Iris pigment epithelial cell (primary cell): Measurements from ENCODE around the gene SNRPD2.
"Not testable (repeated sequence)": the region's sequence is repeated elsewhere in the genome, so short reads cannot be mapped to it uniquely, and the experiment has no call there.

Source experiments
- DNase-seq: peaks from one replicate; pipeline ENCODE4 v3.0.0-alpha.2; 2011; ENCODE audit warnings: low read depth

The SNRPD2 gene

DNA sequence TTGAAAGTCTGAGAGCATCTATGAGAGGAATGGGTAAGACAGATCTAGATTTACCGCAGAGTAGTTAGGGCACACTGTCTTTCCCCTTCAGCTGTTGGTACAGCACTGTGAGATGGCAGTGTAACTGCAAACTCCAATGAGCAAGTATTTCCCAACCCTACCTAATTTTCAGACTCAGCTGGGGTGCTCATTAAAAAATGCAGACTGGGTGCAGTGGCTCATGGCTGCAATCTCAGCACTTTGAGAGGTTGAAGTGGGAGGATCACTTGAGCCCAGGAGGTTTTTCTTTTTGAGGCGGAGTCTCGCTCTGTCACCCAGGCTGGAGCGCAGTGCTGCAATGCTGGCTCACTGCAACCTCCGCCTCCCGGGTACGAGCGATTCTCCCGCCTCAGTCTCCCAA lies 13.4 kb upstream of the SNRPD2 start:
- DNase-seq, result no peak

- DNase-seq, result no peak
Observed at GRCh38 chr19:45701676-45702075, 9.9 kb upstream of the SNRPD2 start.

DNA sequence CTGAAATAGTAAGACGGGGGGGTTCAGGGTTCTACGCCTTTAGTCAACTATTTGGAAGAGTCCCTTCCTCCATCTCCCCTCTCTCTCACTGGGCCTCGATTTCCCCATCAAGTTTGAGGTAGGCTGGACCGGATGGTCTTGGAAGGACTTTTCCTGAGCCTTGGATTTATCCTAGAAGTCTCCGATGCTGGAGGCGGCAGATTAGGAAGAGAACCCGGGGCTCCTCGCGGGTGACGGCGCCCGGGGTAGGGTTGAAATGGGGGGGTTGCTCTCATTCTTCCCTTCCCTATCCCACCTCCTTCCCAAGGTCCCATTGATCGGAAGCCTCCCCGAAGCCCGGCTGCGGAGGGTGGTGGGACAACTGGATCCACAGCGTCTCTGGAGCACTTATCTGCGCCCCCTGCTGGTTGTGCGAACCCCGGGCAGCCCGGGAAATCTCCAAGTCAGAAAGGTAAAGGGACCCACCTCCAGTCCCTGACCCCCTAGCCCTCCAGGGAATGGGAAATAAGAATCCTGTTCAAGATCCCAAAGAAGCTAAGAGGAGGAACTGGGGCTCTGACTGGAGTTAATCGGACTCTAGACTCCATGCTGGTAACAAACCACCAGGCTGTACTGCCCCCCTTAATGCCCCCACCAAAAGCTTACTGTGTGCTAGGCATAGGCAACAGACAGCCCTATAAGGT lies 1.5 kb upstream of the SNRPD2 start:
- peak; percentile 63 for DNase-seq

- DNase-seq, result peak; percentile 100
Observed at GRCh38 chr19:45692187-45693105, 693 bp upstream of the SNRPD2 start, which contains the start of gene QPCTL. Gene QPCTL, plus strand, starts transcription at chr19:45692666. Its CDS starts 38 bp downstream, at chr19:45692704.

DNA sequence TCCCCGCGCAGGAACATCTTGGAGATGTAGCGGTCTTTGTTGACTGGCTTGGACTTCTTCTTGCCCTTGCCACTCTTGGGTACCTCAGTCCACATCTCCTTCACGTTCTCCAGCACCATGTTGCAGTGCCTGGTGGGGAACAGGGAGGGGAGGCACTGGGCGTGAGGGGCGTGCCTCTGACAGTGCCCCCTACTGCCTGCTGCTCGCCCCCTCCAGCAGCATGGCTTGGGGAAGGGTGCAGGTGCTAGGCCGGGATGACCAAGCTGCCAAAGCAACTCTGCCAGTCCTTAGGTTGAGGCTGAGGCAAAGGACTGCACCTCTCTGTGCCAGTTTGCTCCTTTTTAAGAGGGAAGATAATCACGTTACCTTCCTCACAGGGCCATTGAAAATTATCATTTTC lies 4.2 kb downstream of the SNRPD2 start:
- no peak for DNase-seq

DNA sequence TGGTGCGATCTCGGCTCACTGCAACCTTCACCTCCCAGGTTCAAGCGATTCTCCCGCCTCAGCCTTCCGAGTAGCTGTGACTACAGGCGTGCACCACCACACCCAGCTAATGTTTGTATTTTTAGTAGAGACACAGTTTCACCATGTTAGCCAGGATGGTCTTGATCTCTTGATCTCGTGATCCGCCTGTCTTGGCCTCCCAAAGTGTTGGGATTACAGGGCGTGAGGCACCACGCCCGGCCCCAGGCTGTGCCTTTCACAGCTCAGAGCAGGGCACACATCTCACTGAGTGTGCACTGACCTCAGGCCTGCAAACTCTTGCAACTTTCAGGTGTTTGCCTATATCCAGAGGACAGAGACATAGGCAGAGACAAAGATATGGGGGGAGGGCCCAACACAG lies 6.7 kb downstream of the SNRPD2 start:
- DNase-seq, result not testable (repeated sequence)

- DNase-seq, result no peak
Observed at GRCh38 chr19:45682908-45683307, 8.8 kb downstream of the SNRPD2 start.

DNA sequence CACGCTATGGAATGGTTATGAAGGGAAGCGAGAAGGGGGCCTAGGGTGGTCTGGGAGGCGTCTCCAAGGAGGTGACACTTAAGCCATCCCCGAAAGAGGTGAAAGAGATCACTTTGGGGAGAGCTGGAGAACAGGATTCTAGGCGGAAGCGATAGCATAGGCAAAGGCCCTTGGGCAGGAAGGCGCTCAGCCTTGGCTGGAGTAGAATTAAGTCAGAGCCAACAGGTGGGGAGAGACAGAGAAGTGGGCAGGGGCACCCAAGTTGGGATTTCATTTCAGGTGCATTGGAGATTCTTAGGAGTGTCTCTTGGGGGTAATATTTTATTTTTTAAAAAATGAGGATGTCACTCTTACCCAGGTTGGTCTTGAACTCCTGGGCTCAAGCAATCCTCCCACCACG lies 9.6 kb downstream of the SNRPD2 start:
- DNase-seq, result no peak

DNA sequence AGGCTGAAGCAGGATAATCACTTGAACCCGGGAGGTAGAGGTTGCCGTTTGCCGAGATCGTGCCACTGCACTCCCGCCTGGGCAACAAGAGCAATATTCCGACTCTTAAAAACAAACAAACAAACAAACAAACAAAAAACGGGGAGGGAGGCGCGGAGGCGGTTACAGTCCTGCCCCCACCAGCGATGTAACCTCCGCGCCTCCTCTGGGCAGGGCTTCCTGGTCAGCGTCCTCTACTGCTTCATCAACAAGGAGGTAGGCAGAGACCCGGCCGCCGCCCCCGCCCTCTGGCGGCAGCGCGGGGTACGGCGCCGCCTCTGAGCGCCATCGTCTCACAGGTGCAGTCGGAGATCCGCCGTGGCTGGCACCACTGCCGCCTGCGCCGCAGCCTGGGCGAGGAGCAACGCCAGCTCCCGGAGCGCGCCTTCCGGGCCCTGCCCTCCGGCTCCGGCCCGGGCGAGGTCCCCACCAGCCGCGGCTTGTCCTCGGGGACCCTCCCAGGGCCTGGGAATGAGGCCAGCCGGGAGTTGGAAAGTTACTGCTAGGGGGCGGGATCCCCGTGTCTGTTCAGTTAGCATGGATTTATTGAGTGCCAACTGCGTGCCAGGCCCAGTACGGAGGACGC lies 10.2 kb downstream of the SNRPD2 start:
- DNase-seq, result peak; percentile 75

- peak; percentile 96 for DNase-seq
Observed at GRCh38 chr19:45677351-45678230, 14.2 kb downstream of the SNRPD2 start.

GRCh38 chr19:45676851-45677263 lies 14.9 kb downstream of the SNRPD2 start:
- no peak for DNase-seq

- DNase-seq, result no peak
Observed at GRCh38 chr19:45674946-45675345, 16.8 kb downstream of the SNRPD2 start.

DNA sequence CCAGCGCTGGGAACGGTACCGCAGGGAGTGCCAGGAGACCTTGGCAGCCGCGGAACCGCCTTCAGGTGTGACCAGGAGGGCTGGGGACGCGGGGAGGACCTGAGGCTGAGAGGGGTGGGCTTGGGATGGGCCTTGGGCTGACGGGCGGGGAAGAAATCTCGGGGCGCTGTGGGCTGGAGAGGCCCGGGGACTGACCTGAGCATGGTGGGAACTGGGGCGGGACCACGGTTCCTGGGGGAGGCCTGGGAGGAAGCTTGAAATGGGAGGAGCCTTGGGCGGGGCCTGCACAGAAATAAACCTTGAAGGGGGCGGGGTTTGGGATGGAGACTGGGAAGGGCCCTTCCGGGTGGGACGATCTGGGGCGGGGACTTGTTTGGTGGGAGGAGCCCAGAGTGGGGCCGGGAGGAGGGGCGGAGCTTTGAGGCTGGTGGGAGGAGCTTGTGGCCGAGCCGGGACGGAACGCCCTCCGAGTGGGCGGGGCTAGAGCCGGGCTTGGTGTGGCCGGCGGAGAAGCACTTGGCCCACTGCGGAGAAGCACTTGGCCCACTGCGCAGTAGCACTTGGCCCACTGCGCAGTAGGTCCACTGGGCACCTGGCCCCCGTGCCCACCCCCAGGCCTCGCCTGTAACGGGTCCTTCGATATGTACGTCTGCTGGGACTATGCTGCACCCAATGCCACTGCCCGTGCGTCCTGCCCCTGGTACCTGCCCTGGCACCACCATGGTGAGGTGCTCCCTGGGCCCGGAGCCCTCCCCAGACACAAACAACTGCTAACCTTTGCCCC lies 20.9 kb downstream of the SNRPD2 start:
- peak; percentile 85 for DNase-seq

- DNase-seq, result no peak
Observed at GRCh38 chr19:45668342-45668871, 23.3 kb downstream of the SNRPD2 start.

DNA sequence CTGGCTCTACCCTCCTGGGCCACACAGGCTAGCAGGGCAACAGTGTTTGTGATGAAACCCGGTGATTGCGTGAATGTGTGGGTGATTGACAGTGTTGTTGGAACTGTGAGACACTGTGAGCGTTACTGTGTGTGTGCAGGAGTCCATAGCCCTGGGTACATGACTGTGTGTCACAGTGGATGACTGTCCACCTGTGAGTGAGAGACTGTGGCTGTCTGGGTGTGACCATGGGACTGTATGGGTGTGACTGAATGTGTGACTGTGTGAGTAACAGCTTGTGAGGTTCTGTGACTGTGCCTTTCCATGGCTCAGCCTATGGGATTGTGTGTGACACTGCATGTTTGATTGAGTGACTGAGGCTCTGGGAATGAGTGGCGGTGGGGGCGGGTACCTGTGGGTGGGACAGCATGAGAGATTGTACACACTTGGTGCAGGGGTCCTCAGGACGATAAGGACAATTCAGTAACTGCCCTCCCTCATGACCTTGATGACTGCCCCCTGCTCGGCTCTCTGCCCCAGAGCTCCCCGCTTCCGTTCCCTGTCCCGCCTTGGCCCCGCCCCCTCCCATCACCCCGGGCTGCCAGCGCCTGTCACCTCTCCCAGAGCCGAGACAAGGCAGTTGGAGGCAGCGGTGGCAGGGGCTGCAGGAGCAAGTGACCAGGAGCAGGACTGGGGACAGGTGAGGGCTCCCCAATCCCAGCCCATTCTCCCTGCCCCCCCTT lies 24.0 kb downstream of the SNRPD2 start, which contains the start of gene GIPR:
TSS of gene GIPR (plus strand) at position 602 of the 722 bp plus-strand sequence. CDS start 1,300 bp downstream, outside the sequence.
- no peak for DNase-seq

GRCh38 chr19:45664575-45664974 lies 27.2 kb downstream of the SNRPD2 start:
- DNase-seq, result no peak

DNA sequence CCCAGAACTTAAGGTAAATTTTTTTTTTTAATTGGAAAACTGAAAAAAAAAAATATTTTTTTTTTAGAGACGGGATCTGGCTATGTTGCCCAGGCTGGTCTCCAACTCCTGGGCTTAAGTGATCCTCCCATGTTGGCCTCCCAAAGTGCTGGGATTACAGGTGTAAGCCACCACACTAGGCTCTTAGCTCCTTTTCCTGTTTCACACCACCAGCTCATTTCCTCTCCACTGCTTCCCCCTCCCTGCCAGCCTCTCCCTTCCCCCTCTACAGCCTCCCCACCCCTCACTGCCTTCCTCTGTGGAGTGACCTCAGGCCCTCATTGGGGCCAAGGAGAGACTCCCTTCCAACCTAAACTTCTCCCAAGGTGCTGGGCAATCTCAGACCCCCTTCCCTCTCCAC lies 28.0 kb downstream of the SNRPD2 start:
- no peak for DNase-seq

GRCh38 chr19:45660636-45661035 lies 31.1 kb downstream of the SNRPD2 start:
- no peak for DNase-seq

DNA sequence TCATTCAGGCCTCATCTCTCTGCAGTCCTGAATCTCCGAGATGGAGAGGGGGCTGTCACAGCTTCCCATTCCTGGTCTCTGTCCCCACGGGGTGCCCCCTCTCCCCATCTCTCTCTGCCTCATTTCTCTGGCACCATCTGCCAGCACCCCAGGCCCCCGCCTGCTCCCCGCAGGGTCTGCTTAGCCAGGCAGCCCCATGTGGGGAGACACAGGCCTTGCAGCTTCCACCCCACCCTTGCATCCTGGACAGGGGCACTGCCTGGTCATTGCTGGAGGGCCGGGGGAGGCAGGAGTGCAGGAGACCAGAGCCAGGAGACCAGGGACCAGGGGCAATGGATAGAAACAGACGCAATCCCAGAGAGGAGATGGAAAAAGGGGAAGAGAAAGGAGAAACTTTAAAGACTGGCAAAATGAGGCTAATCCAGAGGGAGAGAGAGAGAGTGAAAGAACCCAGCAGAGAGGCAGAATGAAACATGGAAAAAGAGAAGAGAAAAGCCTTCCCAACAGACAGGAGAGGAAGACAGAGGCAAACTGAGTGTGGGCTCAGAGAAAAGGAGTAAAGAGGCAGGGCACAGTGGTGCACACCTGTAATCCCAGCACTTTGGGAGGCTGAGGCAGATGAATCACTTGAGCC lies 32.5 kb downstream of the SNRPD2 start:
- DNase-seq, result no peak
